K562 (cell line): ENCODE results near the gene POLK. TPM values are rescaled to one million over a fixed set of nuclear protein-coding genes. Genes with fewer than 3 reads are reported as not detected.

Experiments
- AFF1 ChIP-seq, 2 experiments: fragments of 450-650 bp; IDR thresholded peaks; 2 replicates each; pipeline ENCODE4 v1.6.1; 2018; ENCODE audit warnings: mild to moderate bottlenecking in 2 of 2, low read depth in 1 of 2; ENCODE audit not compliant: partially characterized antibody in 2 of 2
- ARID2 ChIP-seq: fragments of 450-650 bp; IDR thresholded peaks from 2 replicates; pipeline ENCODE4 v1.6.1; 2017; ENCODE audit warnings: antibody characterized with exemption, mild to moderate bottlenecking
- CBX3 ChIP-seq, 2 experiments: IDR thresholded peaks; 1 replicate in 1 of 2; 2 replicates in 1 of 2; pipeline ENCODE4 v1.6.1; 2012; ENCODE audit warnings: inconsistent platforms in 2 of 2, low read length in 2 of 2, borderline replicate concordance in 1 of 2, control low read depth in 1 of 2
- CCAR2 ChIP-seq: fragments of 200-400 bp; formaldehyde crosslinking; IDR thresholded peaks from 2 replicates; pipeline ENCODE4 v1.6.1; 2017; ENCODE audit warnings: mild to moderate bottlenecking, low read depth, low read length
- ELK1 ChIP-seq: sonication (generic); formaldehyde crosslinking; IDR thresholded peaks from 2 replicates; pipeline ENCODE4 v1.8.1; 2022; ENCODE audit warnings: missing genetic modification reagents
- HDAC2 ChIP-seq: fragments of 450-650 bp; IDR thresholded peaks from 2 replicates; pipeline ENCODE4 v1.6.1; 2016; ENCODE audit warnings: mild to moderate bottlenecking
- MAX ChIP-seq: sonication (generic); formaldehyde crosslinking; IDR thresholded peaks from 2 replicates; pipeline ENCODE4 v1.9.0; 2022; ENCODE audit warnings: mild to moderate bottlenecking, missing genetic modification reagents
- NR2C2 ChIP-seq, 2 experiments: fragments of 200-800 bp in 1 of 2; sonication (Bioruptor generic) in 1 of 2; sonication (generic) in 1 of 2; formaldehyde crosslinking in 1 of 2; IDR thresholded peaks; 2 replicates each; pipeline versions ENCODE4 v1.6.1 to v1.8.0; 2016 to 2022; ENCODE audit warnings: mild to moderate bottlenecking in 1 of 2, missing compliant biosample characterization in 1 of 2, missing genetic modification characterization in 1 of 2, missing genetic modification reagents in 1 of 2
- SIRT6 ChIP-seq: IDR thresholded peaks from one replicate; pipeline ENCODE4 v1.6.1; 2012; ENCODE audit warnings: low read depth, mild to moderate bottlenecking, control low read depth, inconsistent platforms, low read length, moderate library complexity
- SLC30A9 ChIP-seq: fragments of 250-450 bp; sonication (Bioruptor Pico); IDR thresholded peaks from 2 replicates; pipeline ENCODE4 v1.8.0; 2022; ENCODE audit warnings: mild to moderate bottlenecking, moderate library complexity
- SRSF9 ChIP-seq: fragments of 200-400 bp; formaldehyde crosslinking; IDR thresholded peaks from 2 replicates; pipeline ENCODE4 v1.6.1; 2017; ENCODE audit warnings: low read depth, low read length, borderline replicate concordance
- TEAD2 ChIP-seq: fragments of 450-650 bp; IDR thresholded peaks from 2 replicates; pipeline ENCODE4 v1.6.1; 2016; ENCODE audit warnings: missing genetic modification characterization, control low read depth, missing compliant biosample characterization
- TRIM28 ChIP-seq: fragments of 450-650 bp; IDR thresholded peaks from 2 replicates; pipeline ENCODE4 v1.6.1; 2017
- ZBTB34 ChIP-seq: fragments of 250-450 bp; sonication (Bioruptor Pico); IDR thresholded peaks from 2 replicates; pipeline ENCODE4 v1.8.0; 2021; ENCODE audit warnings: mild to moderate bottlenecking, moderate library complexity
- ZNF143 ChIP-seq: sonication (generic); formaldehyde crosslinking; IDR thresholded peaks from 2 replicates; pipeline ENCODE4 v1.9.0; 2022; ENCODE audit warnings: mild to moderate bottlenecking, missing genetic modification reagents
- ZNF655 ChIP-seq: fragments of 250-450 bp; sonication (Bioruptor Pico); IDR thresholded peaks from 2 replicates; pipeline ENCODE4 v1.5.0; 2021
- polyA plus RNA-seq, 8 experiments: library from polyadenylated mRNA; depleted of rRNA in 4 of 8; stranded (reverse) in 5 of 8; unstranded in 3 of 8; fragments of >200 nt; fragmentation: Nextera tagmentation in 2 of 8; fragmentation: Illumina TruSeq in 1 of 8; extraction: Ambion mirVana in 2 of 8; extraction: Trizol in 1 of 8; gene quantifications; 2 replicates each; pipeline versions ENCODE4 v1.2.1 to v1.2.3, GENCODE V29; 2011 to 2014; ENCODE audit warnings: inconsistent platforms in 1 of 8, missing spikeins in 1 of 8
- total RNA-seq, 7 experiments: library from RNA; depleted of rRNA in 6 of 7; stranded (reverse); fragments of >200 nt in 6 of 7; fragmentation: Illumina TruSeq in 2 of 7; extraction: Trizol in 2 of 7; gene quantifications; 2 replicates each; pipeline versions ENCODE4 v1.2.1 to v1.2.3, GENCODE V29; 2011 to 2021; ENCODE audit warnings: low replicate concordance in 1 of 7

The POLK gene
- total and polyA plus RNA-seq, 9 of the 15 experiments (the other 6 are each of a cell fraction or from before 2014, with no cell fraction given) = 6.1 to 31.6 (median 16.5) TPM

GRCh38 chr5:75511435-75512382, at the start of gene POLK, which contains the start of gene CERT1 (continued):
- TF ChIP-seq CCAR2 (no peak), MAX (CRISPR knock-in tag) (no peak), ZNF143 (CRISPR knock-in tag) (peak; percentile 97), CBX3 (IDR thresholded peaks at IDR 0.05; ENCODE audit: borderline replicate concordance in 1 of 2, low read length in 2 of 2) (0 out of 3 replicates have a peak, but pooled peaks of 1 of the 2 experiments have one; percentile 10), NR2C2 (CRISPR knock-in tag; IDR thresholded peaks at IDR 0.05) (no peak; the same call in 1 of the 2 replicates), NR2C2 (tag; IDR thresholded peaks at IDR 0.05) (peak; percentile 79), AFF1 (IDR thresholded peaks at IDR 0.05; ENCODE audit: low read depth in 1 of 2, partially characterized antibody in 2 of 2) (peak; percentile 22 to 97), SIRT6 (no peak), TRIM28 (no peak), ELK1 (CRISPR knock-in tag) (no peak), HDAC2 (peak; percentile 51; the same call in 1 of the 2 replicates), ZBTB34 (no peak), SLC30A9 (no peak), TEAD2 (tag) (no peak), SRSF9 (no peak), ARID2 (no peak), ZNF655 (CRISPR knock-in tag) (no peak)
